NCI-H446 treated with DMSO at 0.1 percent for 48 hours (cell line): ENCODE measurements around the gene USP32.
"Not testable (repeated sequence)": the region's sequence is repeated elsewhere in the genome, so short reads cannot be mapped to it uniquely, and the experiment has no call there.

Experiments used
- DNase-seq: peaks from one replicate; lab custom pipeline; 2025; lab: John Stamatoyannopoulos, UW

The USP32 gene

GRCh38 chr17:60229188-60229802 lies 162.6 kb downstream of the USP32 start:
- DNase-seq: no peak

DNA sequence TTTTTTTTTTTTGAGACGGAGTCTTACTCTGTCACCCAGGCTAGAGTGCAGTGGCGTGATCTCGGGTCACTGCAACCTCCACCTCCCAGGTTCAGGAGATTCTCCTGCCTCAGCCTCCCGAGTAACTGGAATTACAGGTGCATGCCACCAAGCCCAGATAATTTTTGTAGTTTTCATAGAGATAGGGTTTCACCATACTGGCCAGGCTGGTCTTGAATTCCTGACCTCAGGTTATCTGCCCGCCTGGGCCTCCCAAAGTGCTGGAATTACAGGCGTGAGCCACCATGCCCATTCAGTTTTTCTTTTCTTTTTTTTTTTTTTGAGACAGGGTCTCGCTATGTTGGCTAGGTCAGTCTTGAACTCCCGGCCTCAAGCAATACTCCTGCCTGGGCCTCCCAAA lies 164.7 kb downstream of the USP32 start:
- not testable (repeated sequence) for DNase-seq

GRCh38 chr17:60224064-60224463 lies 167.9 kb downstream of the USP32 start:
- no peak for DNase-seq

DNA sequence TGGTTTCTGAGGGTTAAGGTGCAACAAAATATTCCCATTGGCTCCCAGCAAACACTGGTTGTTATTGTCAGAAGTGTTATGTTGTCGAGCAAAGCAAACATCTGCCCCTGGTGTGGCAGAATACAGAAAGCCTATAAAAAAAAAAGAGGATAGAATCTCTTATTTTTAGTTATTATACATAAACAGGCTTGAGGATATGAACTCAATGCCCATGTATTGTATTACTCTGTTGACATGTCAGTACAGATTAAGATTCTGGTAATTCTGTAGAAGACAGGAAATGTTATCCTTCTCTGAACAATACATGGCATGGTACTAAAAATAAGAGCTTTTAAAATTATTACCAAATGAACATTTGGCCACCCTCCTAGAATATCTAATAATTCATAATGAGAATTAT lies 168.5 kb downstream of the USP32 start:
- no peak for DNase-seq

- DNase-seq: not testable (repeated sequence)
These were observed 173.2 kb downstream of the USP32 start for GRCh38 chr17:60218774-60219173.

DNA sequence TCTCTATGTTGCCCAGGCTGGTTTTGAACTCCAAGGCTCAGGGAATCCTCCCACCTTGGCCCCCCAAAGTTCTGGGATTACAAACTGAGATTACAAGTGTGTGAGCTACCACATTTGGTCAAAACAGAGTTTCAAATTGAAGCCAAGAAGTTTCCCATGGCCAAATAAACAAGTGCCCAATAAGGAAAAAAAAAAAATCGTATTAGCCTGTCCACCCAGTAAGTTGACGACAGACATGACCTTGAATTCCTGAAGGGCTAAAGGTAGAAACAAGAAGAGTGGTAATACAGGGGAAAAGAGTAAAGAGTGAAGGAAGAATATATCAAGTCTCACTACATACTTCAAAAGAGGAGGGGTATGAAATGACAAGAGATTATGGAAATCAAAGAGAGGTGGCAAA lies 176.0 kb downstream of the USP32 start:
- not testable (repeated sequence) for DNase-seq

DNA sequence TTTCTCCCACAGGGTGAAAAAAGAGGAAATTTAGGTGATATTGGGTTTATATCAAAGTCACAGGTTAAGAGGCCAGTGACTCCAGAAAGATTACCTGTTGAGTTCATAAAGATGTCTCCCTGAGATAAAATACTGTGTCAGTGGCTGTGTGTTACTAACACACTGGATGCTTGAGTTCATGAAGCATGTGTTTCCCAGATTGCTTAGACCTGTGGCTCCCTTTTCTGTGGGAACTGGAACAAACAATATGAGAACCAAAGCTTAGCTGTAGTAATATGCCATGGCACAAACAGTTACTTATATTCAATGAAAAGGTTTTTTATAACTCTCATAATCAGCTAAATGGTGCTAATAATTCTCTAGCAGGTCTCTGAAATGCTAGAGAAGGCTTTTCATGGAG lies 180.7 kb downstream of the USP32 start:
- not testable (repeated sequence) for DNase-seq

- not testable (repeated sequence) for DNase-seq
These were observed 183.6 kb downstream of the USP32 start for GRCh38 chr17:60208302-60208701.

- DNase-seq: not testable (repeated sequence)
These were observed 186.2 kb downstream of the USP32 start for GRCh38 chr17:60205782-60206181.

- not testable (repeated sequence) for DNase-seq
These were observed 193.3 kb downstream of the USP32 start for GRCh38 chr17:60198630-60199029.

DNA sequence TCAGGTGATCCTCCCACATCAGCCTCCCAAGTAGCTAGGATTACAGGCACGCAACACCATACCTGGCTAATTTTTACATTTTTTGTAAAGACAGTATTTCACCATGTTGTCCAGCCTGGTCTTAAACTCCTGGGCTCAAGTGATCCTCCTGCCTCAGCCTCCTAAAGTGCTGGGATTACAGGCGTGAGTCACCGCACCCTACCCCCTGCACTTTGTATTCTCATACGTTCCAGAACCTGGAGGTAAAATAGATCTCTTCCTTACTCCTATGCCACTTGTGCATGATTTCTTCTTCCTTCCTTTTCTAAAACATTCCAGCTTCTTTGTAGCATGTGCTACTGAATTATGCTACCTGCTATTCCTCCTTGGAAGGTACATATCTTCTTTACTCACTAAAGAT lies 197.8 kb downstream of the USP32 start:
- DNase-seq: not testable (repeated sequence)

DNA sequence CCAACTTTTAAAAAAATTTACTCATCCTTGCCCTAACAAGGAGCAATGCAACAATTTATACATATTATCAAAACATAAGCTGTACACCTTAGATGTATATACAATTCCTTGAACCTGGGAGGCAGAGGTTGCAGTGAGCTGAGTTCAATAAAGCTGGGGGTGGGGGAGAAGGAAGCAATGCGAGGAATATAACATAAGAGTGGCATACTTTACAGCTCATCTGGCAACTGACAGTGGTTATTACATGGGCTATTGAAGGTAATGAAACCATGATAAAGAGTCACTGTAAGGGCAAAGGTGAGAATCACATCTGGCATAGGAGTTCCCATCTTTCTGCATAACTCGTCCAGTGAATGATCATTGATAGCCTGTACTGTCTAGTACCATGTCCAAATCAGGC lies 198.5 kb downstream of the USP32 start:
- no peak for DNase-seq

DNA sequence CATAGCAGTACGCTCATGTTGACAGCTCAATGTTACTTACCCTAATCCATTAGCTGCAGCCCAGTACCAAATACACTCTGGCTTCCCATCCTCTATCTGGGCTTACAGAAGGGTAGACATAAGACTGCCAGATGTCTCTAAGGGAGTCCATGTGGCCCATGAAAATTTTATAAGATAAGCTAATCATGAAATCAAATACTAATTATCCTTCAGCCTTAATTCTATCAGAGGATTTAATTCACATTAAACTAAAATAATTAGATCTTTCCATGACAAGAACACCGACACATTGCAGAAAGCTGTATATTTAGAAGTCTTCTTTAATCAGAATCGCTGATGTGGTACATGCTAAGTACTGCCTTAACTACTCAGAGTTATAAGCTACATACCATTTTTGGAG lies 198.9 kb downstream of the USP32 start:
- DNase-seq: not testable (repeated sequence)

DNA sequence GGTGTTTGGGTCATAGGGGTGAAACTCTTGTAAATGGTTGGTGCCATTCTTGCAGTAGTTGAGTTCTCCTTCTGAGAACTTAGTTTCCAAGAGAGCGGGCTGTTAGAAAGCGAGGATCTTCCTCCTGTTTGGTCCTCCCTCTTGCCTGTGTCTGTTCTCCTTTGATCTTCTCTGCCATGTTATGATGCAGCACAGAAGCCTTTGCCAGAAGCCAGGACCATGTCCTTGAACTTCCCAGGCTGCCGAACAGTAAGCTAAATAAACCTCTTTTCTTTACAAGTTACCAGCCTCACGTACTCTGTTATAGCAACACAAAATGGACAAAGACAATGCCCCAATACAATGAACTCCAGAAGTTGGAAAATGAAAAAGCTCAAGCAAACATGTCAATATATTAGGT lies 201.9 kb downstream of the USP32 start:
- DNase-seq: not testable (repeated sequence)

DNA sequence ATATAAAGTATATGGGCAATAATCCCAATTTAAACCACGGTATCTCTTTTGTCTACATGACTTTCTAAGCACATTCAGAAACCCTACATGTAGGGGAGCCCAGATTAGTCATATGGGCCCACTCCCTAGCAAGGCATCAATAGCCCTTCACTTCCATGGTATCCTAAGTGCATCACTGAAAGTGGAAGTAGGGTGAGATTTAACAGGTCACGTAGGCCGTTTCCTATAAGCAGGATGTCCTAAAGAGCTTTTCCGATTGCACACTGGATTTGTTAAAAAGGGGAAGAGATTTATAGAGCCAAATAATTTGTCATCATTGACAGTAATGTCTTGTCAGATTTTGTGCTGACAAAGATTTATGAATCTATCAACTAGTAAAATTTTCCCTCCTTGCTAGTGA lies 203.2 kb downstream of the USP32 start:
- no peak for DNase-seq

GRCh38 chr17:60186846-60187745 lies 204.8 kb downstream of the USP32 start:
- not testable (repeated sequence) for DNase-seq

DNA sequence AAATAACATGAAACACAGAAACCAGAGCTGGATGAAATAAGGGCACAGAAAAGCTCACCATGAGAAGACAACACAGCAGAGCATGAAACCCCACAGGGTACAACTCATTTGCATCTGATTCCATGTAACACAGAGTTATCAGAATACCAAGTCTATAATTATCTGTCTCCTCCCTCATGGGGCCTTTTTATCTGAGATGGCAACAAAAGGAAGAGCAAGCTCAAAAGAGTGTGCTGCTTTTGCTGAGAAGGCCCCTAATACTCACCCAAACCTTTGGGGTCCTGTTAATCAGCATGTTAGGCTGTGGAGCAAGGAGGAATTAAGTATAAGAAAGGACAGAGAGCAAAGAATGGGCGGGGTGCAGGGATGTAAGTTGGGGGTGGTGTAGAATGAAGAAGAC lies 205.6 kb downstream of the USP32 start:
- not testable (repeated sequence) for DNase-seq

DNA sequence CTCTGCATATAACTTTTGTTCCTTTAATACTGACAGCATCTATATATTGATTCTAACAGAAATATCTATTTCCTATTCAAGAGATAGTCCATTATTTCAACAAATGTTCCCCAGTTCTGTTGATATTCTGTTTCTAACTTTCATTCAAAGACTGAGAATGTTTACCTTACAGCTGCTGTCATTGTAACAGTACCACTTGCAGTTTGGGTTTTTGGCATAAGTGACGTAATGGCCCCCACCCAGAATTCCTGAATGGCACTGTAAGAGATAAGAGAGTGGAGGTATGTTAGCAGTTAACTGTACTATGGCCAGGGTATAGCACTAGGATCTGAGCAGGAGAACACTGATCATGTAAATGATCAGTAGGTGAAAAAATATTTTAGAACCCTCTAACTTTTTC lies 211.6 kb downstream of the USP32 start:
- not testable (repeated sequence) for DNase-seq

- not testable (repeated sequence) for DNase-seq
These were observed 213.8 kb downstream of the USP32 start for GRCh38 chr17:60178180-60178579.

GRCh38 chr17:60176763-60177162 lies 215.2 kb downstream of the USP32 start:
- DNase-seq: not testable (repeated sequence)

GRCh38 chr17:60174767-60175166 lies 217.2 kb downstream of the USP32 start:
- not testable (repeated sequence) for DNase-seq

GRCh38 chr17:60174035-60174434 lies 217.9 kb downstream of the USP32 start:
- no peak for DNase-seq

- DNase-seq: no peak
These were observed 218.6 kb downstream of the USP32 start for GRCh38 chr17:60173304-60173819.
